ENCODE results near the gene NFILZ. TPM values are rescaled to one million over a fixed set of nuclear protein-coding genes. Genes with fewer than 3 reads are reported as not detected.
A peak's percentile ranks its signal among the peaks of the same experiment; 100 is the strongest.

Gene NFILZ
- total RNA-seq, 1 donor from 2014 or later = not detected

- no peak for DNase-seq (ENCODE audit: low read depth, low spot score)
- Mint-ChIP-seq H3K4me1 (no peaks in the 10 kb centered on the region), H3K27me3 (ENCODE audit: low read depth) (peaks cover 18% of the 10 kb centered on the region), H3K4me3 (no peak overlapping the region), H3K36me3 (ENCODE audit: low read depth) (no peaks in the 10 kb centered on the region), H3K9me3 (peaks cover 4% of the 10 kb centered on the region), H3K27ac (ENCODE audit: unreplicated experiment) (no peak overlapping the region)
- TF ChIP-seq, protein P1, sequence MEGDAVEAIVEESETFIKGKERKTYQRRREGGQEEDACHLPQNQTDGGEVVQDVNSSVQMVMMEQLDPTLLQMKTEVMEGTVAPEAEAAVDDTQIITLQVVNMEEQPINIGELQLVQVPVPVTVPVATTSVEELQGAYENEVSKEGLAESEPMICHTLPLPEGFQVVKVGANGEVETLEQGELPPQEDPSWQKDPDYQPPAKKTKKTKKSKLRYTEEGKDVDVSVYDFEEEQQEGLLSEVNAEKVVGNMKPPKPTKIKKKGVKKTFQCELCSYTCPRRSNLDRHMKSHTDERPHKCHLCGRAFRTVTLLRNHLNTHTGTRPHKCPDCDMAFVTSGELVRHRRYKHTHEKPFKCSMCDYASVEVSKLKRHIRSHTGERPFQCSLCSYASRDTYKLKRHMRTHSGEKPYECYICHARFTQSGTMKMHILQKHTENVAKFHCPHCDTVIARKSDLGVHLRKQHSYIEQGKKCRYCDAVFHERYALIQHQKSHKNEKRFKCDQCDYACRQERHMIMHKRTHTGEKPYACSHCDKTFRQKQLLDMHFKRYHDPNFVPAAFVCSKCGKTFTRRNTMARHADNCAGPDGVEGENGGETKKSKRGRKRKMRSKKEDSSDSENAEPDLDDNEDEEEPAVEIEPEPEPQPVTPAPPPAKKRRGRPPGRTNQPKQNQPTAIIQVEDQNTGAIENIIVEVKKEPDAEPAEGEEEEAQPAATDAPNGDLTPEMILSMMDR (conservative IDR thresholded peaks at IDR 0.05) = no peak
Measured at GRCh38 chr19:8643860-8644653, 13.6 kb downstream of the NFILZ start.

GRCh38 chr19:8648240-8648639 is 17.8 kb downstream of the NFILZ start:
- Mint-ChIP-seq H3K27me3 (ENCODE audit: low read depth) (peaks cover 28% of the 10 kb centered on the region), H3K4me1 (no peaks in the 10 kb centered on the region), H3K9me3 (no peaks in the 10 kb centered on the region), H3K36me3 (ENCODE audit: low read depth) (no peaks in the 10 kb centered on the region), H3K27ac (ENCODE audit: unreplicated experiment) (no peak overlapping the region), H3K4me3 (no peak overlapping the region)
- DNase-seq (ENCODE audit: low read depth, low spot score) = no peak
- TF ChIP-seq, protein P1 (conservative IDR thresholded peaks at IDR 0.05) = no peak

- H3K4me1 Mint-ChIP-seq = no peaks in the 10 kb centered on the region
- no peak overlapping the region for H3K27ac Mint-ChIP-seq (ENCODE audit: unreplicated experiment)
- H3K9me3 Mint-ChIP-seq = no peaks in the 10 kb centered on the region
- no peaks in the 10 kb centered on the region for H3K36me3 Mint-ChIP-seq (ENCODE audit: low read depth)
- DNase-seq (ENCODE audit: low read depth, low spot score) = peak; percentile 68
- H3K4me3 Mint-ChIP-seq = no peak overlapping the region
- H3K27me3 Mint-ChIP-seq (ENCODE audit: low read depth) = peaks cover 50% of the 10 kb centered on the region
- TF ChIP-seq, protein P1 (conservative IDR thresholded peaks at IDR 0.05) = peak; percentile 99
Measured at GRCh38 chr19:8654591-8655339, 24.3 kb downstream of the NFILZ start.

DNA sequence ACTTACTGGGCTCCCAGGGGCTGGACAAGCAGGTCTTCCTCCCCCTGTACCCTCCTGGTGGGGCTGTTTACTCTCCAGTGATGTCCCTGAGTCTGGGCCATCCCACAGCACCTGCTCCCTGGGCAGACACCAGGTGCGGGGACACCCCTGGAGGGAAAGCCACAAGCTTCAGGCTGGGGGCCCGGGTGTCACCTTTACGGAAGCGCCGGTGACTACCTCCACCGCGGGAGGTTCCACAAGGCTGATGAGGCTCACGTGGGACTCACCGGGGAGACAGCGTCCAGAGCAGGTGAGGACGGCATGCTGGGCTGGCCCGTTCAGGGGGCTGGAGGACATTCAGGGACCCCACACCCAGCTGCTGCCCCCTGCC is 24.9 kb downstream of the NFILZ start:
- Mint-ChIP-seq H3K27ac (ENCODE audit: unreplicated experiment) (no peak overlapping the region), H3K4me3 (no peak overlapping the region), H3K27me3 (ENCODE audit: low read depth) (peaks cover 56% of the 10 kb centered on the region), H3K36me3 (ENCODE audit: low read depth) (no peaks in the 10 kb centered on the region), H3K4me1 (no peaks in the 10 kb centered on the region), H3K9me3 (no peaks in the 10 kb centered on the region)
- DNase-seq (ENCODE audit: low read depth, low spot score) = no peak
- TF ChIP-seq, protein P1 (conservative IDR thresholded peaks at IDR 0.05) = no peak

- DNase-seq (ENCODE audit: low read depth, low spot score) = no peak
- peaks cover 63% of the 10 kb centered on the region for H3K27me3 Mint-ChIP-seq (ENCODE audit: low read depth)
- no peaks in the 10 kb centered on the region for H3K9me3 Mint-ChIP-seq
- H3K4me3 Mint-ChIP-seq = no peak overlapping the region
- TF ChIP-seq, protein P1 (conservative IDR thresholded peaks at IDR 0.05) = no peak
- no peaks in the 10 kb centered on the region for H3K4me1 Mint-ChIP-seq
- no peaks in the 10 kb centered on the region for H3K36me3 Mint-ChIP-seq (ENCODE audit: low read depth)
- no peak overlapping the region for H3K27ac Mint-ChIP-seq (ENCODE audit: unreplicated experiment)
Measured at GRCh38 chr19:8657869-8658268, 27.4 kb downstream of the NFILZ start.

Measured in neural crest cell (in vitro differentiated cells).